ENCODE measurements around the gene C10orf67.

DNA sequence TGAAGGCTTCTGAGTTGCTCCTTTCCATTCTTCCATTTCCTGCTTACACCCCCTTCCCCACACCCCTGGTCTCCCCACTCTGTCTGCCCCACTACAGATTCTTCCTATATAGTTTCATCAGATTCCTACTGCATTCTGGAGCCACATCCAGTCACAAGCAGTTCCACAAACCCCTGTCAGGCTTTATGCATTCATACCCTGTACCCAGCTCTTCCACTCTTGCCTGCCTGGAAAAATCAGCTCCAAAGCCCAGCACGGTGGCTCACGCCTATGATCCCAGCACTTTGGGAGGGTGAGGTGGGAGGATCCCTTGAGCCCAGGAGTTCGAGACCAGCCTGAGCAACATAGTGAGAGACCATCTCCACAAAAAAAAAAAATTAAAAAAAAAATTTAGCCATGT lies 60.4 kb downstream of the C10orf67 start:
- no peak for TF ChIP-seq EZH2 (IDR thresholded peaks at IDR 0.05; ENCODE audit: low read length, unreplicated experiment)
- TF ChIP-seq, protein P1, sequence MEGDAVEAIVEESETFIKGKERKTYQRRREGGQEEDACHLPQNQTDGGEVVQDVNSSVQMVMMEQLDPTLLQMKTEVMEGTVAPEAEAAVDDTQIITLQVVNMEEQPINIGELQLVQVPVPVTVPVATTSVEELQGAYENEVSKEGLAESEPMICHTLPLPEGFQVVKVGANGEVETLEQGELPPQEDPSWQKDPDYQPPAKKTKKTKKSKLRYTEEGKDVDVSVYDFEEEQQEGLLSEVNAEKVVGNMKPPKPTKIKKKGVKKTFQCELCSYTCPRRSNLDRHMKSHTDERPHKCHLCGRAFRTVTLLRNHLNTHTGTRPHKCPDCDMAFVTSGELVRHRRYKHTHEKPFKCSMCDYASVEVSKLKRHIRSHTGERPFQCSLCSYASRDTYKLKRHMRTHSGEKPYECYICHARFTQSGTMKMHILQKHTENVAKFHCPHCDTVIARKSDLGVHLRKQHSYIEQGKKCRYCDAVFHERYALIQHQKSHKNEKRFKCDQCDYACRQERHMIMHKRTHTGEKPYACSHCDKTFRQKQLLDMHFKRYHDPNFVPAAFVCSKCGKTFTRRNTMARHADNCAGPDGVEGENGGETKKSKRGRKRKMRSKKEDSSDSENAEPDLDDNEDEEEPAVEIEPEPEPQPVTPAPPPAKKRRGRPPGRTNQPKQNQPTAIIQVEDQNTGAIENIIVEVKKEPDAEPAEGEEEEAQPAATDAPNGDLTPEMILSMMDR (conservative IDR thresholded peaks at IDR 0.05; ENCODE audit: low read depth, low read length) = no peak
